ENCODE data around the gene BTBD3.

- no peak for TF ChIP-seq CTCF (conservative IDR thresholded peaks at IDR 0.05; ENCODE audit: low read length)
- TF ChIP-seq EZH2phosphoT487 (IDR thresholded peaks at IDR 0.05; ENCODE audit: borderline replicate concordance, low read depth, low read length), result no peak
Observed at GRCh38 chr20:11876555-11876954, 41.1 kb upstream of the BTBD3 start.

All from OCI-LY7 (cell line).